Right lobe of liver (tissue), 6 donors: Measurements from ENCODE around the gene MIB1. TPM values are rescaled to one million over a fixed set of nuclear protein-coding genes. Genes with fewer than 3 reads are reported as not detected.

Source experiments
- ATAC-seq, 4 donors: fragments of 200-7000 bp; cut with Tn5 transposase; one replicate each; pipeline ENCODE4 v1.9.1; 2020; ENCODE audit warnings: mild to moderate bottlenecking in 4 of 4, moderate library complexity in 4 of 4
- DNase-seq, 3 donors: peaks; one replicate each; pipeline ENCODE4 v3.0.0-alpha.2; 2020
- H3K27ac ChIP-seq, 3 donors: fragments of 200-600 bp; one replicate each; pipeline ENCODE4 v1.8.0; 2022
- H3K27me3 ChIP-seq, 2 donors: fragments of 200-600 bp; one replicate each; pipeline ENCODE4 v1.8.0; 2022
- H3K36me3 ChIP-seq, 4 donors: fragments of 200-600 bp; sonication (generic) in 1 of 4; one replicate each; pipeline versions ENCODE4 v1.5.1 to v1.8.0; 2017 to 2022; ENCODE audit warnings: control low read depth in 1 of 4
- H3K4me1 ChIP-seq, 4 donors: fragments of 200-600 bp; sonication (generic) in 1 of 4; one replicate each; pipeline versions ENCODE4 v1.5.1 to v1.8.0; 2017 to 2022; ENCODE audit warnings: control low read depth in 1 of 4
- H3K4me3 ChIP-seq, 3 donors: fragments of 200-600 bp; one replicate each; pipeline ENCODE4 v1.8.0; 2022
- H3K9me3 ChIP-seq, 4 donors: fragments of 200-600 bp; sonication (generic) in 1 of 4; one replicate each; pipeline versions ENCODE4 v1.5.1 to v1.8.0; 2017 to 2022; ENCODE audit warnings: control low read depth in 1 of 4
- CTCF ChIP-seq, 4 donors: fragments of 200-600 bp in 3 of 4; fragments of 450-650 bp in 1 of 4; IDR thresholded peaks; one replicate each; pipeline versions ENCODE4 v1.5.1 to v1.8.0; 2016 to 2022; ENCODE audit warnings: antibody characterized with exemption in 4 of 4, mild to moderate bottlenecking in 2 of 4
- POLR2A ChIP-seq: fragments of 450-650 bp; IDR thresholded peaks from one replicate; pipeline ENCODE4 v1.6.1; 2017; ENCODE audit warnings: antibody characterized with exemption, mild to moderate bottlenecking
- WGBS: methylation state at CpG from one replicate; pipeline ENCODE4 v1.1.6; 2018; ENCODE audit warnings: low coverage, low lambda C conversion rate; ENCODE audit not compliant: insufficient coverage; ENCODE audit errors: missing lambda C conversion rate; 5-methylcytosine and 5-hydroxymethylcytosine counted together
- intact Hi-C, 2 donors: fragments of 100-400 bp; cut with DNase I; formaldehyde crosslinking; loops; one replicate each; pipeline versions ENCODE4 v1.11.2 to v1.14.1; 2022
- total RNA-seq, 6 experiments: library from RNA; depleted of rRNA in 2 of 6; stranded (reverse); fragments of >200 nt in 2 of 6; fragmentation: NEBNext Ultra II Directional in 3 of 6; extraction: Animal tissue kit (Norgen Biotek cat#: 25700) in 3 of 6; gene quantifications; one replicate each; pipeline versions ENCODE4 v1.1.0 to v1.2.4, GENCODE V29; 2016 to 2023
- donor health status: DM: no; HTN: yes; CAD: no.
- donor health status: DM: no; HTN: no; CAD: no.
- donor health status: DM: no; HTN: no; CAD: no.
- donor health status: DM: no; HTN: yes; CAD: no.
- donor health status: DM: no; HTN: yes; CAD: no.

MIB1 gene
- total RNA-seq, 6 experiments from 2014 or later, result 10.6 to 17.1 (median 14.6) TPM

DNA sequence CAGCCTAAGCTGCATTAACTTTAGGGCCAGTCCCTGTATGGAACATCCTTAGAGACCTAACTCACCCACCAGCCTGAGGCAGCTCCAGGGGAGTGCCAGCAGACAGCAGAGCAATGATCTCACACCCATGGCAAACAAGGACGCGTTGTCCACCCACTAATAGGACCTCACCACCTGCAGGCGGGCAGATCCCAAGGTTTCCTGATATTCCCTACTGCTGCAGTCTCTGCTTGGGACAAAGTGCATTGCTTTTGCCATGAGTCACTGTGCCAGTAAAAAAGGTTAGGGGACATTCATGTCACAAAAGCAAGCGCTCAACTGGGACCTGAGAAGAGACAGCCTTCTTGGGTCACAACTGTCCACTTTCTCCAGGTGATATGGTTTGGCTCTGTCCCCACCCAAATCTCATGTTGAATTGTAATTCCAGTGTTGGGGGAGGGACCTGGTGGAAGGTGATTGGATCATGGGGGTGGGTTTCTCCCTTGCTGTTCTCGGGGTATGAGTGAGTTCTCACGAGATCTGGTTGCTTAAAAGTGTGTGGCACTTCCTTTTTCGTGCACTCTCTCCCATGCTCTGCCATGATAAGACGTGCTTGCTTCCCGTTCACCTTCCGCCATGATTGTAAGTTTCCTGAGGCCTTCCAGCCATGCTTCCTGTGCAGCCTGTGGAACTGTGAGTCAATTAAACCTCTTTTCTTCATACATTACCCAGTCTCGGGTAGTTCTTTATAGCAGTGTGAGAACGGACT is 160.2 kb downstream of the MIB1 start:
- Histone ChIP-seq H3K9me3 (no peaks in the 10 kb centered on the region), H3K4me3 (no peak overlapping the region), H3K36me3 (no peaks in the 10 kb centered on the region), H3K4me1 (no peaks in the 10 kb centered on the region), H3K27me3 (no peaks in the 10 kb centered on the region), H3K27ac (no peak overlapping the region)
- 81% methylated on average over 9 of the region's 12 CpGs for WGBS
- TF ChIP-seq POLR2A, result no peak
- TF ChIP-seq CTCF (IDR thresholded peaks at IDR 0.05), result no peak
- intact Hi-C loops, result no loop called here
- ATAC-seq, result peak in 1 of 4 donors; percentile 44
- no peak for DNase-seq

- DNase-seq, result no peak
Observed at GRCh38 chr18:21901423-21901945, 160.9 kb downstream of the MIB1 start.

GRCh38 chr18:21903709-21904108 is 163.1 kb downstream of the MIB1 start:
- Histone ChIP-seq H3K27me3 (no peaks in the 10 kb centered on the region), H3K36me3 (no peaks in the 10 kb centered on the region), H3K4me1 (no peaks in the 10 kb centered on the region), H3K27ac (no peak overlapping the region), H3K4me3 (no peak overlapping the region), H3K9me3 (no peaks in the 10 kb centered on the region)
- ATAC-seq, result no peak
- no peak for DNase-seq
- intact Hi-C loops, result no loop called here
- 65% methylated on average over 6 of the region's 6 CpGs for WGBS
- TF ChIP-seq POLR2A (no peak), CTCF (IDR thresholded peaks at IDR 0.05) (no peak)

More at GRCh38 chr18:21901423-21901945, 160.9 kb downstream of the MIB1 start:
- Histone ChIP-seq H3K36me3 (no peaks in the 10 kb centered on the region), H3K4me1 (no peaks in the 10 kb centered on the region), H3K9me3 (no peaks in the 10 kb centered on the region), H3K27me3 (no peaks in the 10 kb centered on the region), H3K4me3 (no peak overlapping the region), H3K27ac (no peak overlapping the region)
- 44% methylated on average over 3 of the region's 3 CpGs for WGBS
- TF ChIP-seq CTCF (IDR thresholded peaks at IDR 0.05), result no peak
- no peak for TF ChIP-seq POLR2A
- ATAC-seq, result no peak
- intact Hi-C loops, result no loop called here

DNA sequence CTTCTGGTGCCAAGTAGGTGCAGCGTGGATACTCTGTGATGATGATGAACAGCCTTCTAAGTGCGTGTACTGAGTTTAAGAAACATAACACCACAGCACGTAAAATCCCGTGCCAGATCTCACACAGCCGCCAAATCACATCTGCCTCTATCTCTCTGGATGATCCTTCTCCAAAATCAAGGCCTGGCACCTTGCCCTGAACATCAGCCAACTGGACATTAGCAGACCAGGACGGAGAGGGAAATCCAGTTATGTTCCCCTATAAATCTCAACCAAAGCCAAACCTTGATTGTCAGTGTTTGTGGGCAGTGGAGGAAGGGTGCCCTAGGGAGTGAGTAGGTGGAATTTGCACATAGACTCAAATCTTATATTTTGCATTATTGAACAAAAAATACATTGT is 164.3 kb downstream of the MIB1 start:
- Histone ChIP-seq H3K36me3 (no peaks in the 10 kb centered on the region), H3K9me3 (no peaks in the 10 kb centered on the region), H3K27ac (no peak overlapping the region), H3K4me3 (no peak overlapping the region), H3K4me1 (no peaks in the 10 kb centered on the region), H3K27me3 (no peaks in the 10 kb centered on the region)
- intact Hi-C loops, result no loop called here
- peak in 2 of 3 donors; percentile 27 to 60 for DNase-seq
- 18% methylated on average over 5 of the region's 6 CpGs for WGBS
- ATAC-seq, result peak in 1 of 4 donors; percentile 47
- TF ChIP-seq CTCF (IDR thresholded peaks at IDR 0.05) (no peak), POLR2A (no peak)
